OCI-LY3 (cell line): Measurements from ENCODE around the gene FADS1.

ENCODE experiments used
- H2AFZ ChIP-seq: fragments of 200-600, 300-600 bp; shearing (Covaris generic); 2 replicates; pipeline ENCODE4 v1.6.0; 2014; ENCODE audit warnings: antibody characterized with exemption, low read depth, low read length
- H3K27ac ChIP-seq: fragments of 200-600, 300-600 bp; sonication (generic); 2 replicates; pipeline ENCODE4 v1.5.1; 2014; ENCODE audit warnings: mild to moderate bottlenecking, low read length, moderate library complexity, mixed read lengths
- H3K27me3 ChIP-seq: fragments of 200-600, 300-600 bp; sonication (generic); 2 replicates; pipeline ENCODE4 v1.6.1; 2014; ENCODE audit warnings: low read depth, low read length, mixed read lengths
- H3K36me3 ChIP-seq: fragments of 200-600, 300-600 bp; sonication (generic); replicated peaks from 2 replicates; pipeline ENCODE3; 2014; ENCODE audit warnings: low read depth, low read length, mixed read lengths
- H3K4me1 ChIP-seq: fragments of 300-600, 200-600 bp; sonication (generic); 2 replicates; pipeline ENCODE4 v1.6.1; 2014; ENCODE audit warnings: low read length, mixed read lengths
- H3K4me2 ChIP-seq: fragments of 200-600, 300-600 bp; sonication (generic); 2 replicates; pipeline ENCODE4 v1.6.1; 2014; ENCODE audit warnings: low read length, mixed read lengths
- H3K4me3 ChIP-seq: fragments of 300-600, 200-600 bp; sonication (generic); 2 replicates; pipeline ENCODE4 v1.5.1; 2014; ENCODE audit warnings: antibody characterized with exemption, mild to moderate bottlenecking, low read length, moderate library complexity
- H3K79me2 ChIP-seq: fragments of 300-600, 200-600 bp; shearing (Covaris generic); 2 replicates; pipeline ENCODE4 v1.6.1; 2014; ENCODE audit warnings: mild to moderate bottlenecking, low read length, mixed read lengths
- H3K9ac ChIP-seq: fragments of 300-600, 200-600 bp; shearing (Covaris generic); 2 replicates; pipeline ENCODE4 v1.6.0; 2014; ENCODE audit warnings: mild to moderate bottlenecking, low read length, moderate library complexity
- H3K9me3 ChIP-seq: fragments of 200-600, 300-600 bp; shearing (Covaris generic); 2 replicates; pipeline ENCODE4 v1.6.1; 2014; ENCODE audit warnings: low read length, mixed read lengths; ENCODE audit not compliant: insufficient read depth
- H4K20me1 ChIP-seq: fragments of 200-600, 300-600 bp; sonication (generic); 2 replicates; pipeline ENCODE4 v1.6.1; 2016; ENCODE audit warnings: low read length, mixed read lengths; ENCODE audit not compliant: insufficient read depth
- EZH2phosphoT487 ChIP-seq: fragments of 200-600 bp; shearing (Covaris generic); IDR thresholded peaks from 2 replicates; pipeline ENCODE4 v1.6.1; 2018; ENCODE audit warnings: antibody characterized with exemption, mixed run types, low read depth
- TF ChIP-seq, protein P1 (sequence below): fragments of 200-600, 300-600 bp; sonication (generic); IDR thresholded peaks from 2 replicates; pipeline ENCODE4 v1.5.1; 2014; ENCODE audit warnings: antibody characterized with exemption, low read length, low read depth

The FADS1 gene

DNA sequence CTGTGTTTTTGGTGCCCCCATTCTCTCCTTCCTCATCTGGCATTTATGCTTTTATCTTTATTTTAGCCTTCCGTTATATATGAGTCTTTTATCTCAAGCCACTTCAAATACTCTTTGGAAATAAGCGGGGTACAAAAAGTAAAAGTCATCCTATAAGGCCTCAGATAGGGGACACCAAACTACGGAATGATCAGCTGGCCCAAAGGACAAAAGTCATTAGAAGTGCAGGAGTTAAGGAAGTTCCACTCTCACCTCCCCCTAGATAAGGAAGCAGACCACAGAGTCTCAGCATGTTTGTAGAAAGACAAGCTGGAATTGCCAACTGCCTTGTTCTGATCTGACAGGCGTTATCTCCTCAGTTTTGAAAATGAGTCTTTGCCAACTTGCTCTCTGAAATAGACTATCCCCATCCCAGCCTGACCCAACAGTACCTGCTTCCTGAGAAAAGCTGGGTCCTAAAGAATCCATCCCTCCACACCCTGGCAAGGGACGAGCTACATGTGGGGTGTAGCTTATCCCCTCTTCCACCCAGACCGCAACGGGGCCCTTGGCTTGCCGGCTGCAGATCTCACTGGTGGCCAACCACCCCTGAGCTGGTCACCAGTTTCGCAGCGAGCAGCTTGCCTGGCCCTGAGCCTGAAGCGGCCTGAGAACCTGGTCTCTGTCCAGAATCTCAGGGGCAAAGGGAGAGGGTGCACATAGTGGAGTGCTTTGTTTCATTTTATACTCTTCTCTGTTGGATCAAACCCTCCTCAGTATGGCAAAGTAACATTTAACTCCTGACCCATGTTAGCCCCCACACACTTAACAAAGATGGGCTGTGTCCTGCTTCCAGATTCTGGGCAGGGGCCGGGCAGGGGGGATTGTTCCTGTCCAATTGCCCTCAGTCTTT lies 25.1 kb upstream of the FADS1 start:
- no peak overlapping the region for H3K9ac ChIP-seq
- H3K4me3 ChIP-seq = no peak overlapping the region
- H3K36me3 ChIP-seq = peaks cover 81% of the 10 kb centered on the region
- peaks cover 4% of the 10 kb centered on the region; the same call in 1 of the 2 replicates for H4K20me1 ChIP-seq
- peaks cover 14% of the 10 kb centered on the region for H3K79me2 ChIP-seq
- H2AFZ ChIP-seq = no peak overlapping the region
- TF ChIP-seq, protein P1, sequence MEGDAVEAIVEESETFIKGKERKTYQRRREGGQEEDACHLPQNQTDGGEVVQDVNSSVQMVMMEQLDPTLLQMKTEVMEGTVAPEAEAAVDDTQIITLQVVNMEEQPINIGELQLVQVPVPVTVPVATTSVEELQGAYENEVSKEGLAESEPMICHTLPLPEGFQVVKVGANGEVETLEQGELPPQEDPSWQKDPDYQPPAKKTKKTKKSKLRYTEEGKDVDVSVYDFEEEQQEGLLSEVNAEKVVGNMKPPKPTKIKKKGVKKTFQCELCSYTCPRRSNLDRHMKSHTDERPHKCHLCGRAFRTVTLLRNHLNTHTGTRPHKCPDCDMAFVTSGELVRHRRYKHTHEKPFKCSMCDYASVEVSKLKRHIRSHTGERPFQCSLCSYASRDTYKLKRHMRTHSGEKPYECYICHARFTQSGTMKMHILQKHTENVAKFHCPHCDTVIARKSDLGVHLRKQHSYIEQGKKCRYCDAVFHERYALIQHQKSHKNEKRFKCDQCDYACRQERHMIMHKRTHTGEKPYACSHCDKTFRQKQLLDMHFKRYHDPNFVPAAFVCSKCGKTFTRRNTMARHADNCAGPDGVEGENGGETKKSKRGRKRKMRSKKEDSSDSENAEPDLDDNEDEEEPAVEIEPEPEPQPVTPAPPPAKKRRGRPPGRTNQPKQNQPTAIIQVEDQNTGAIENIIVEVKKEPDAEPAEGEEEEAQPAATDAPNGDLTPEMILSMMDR = no peak
- TF ChIP-seq EZH2phosphoT487 = no peak
- H3K4me1 ChIP-seq = no peaks in the 10 kb centered on the region
- no peak overlapping the region for H3K4me2 ChIP-seq
- H3K27ac ChIP-seq = no peak overlapping the region
- H3K9me3 ChIP-seq = no peaks in the 10 kb centered on the region
- H3K27me3 ChIP-seq = no peaks in the 10 kb centered on the region

DNA sequence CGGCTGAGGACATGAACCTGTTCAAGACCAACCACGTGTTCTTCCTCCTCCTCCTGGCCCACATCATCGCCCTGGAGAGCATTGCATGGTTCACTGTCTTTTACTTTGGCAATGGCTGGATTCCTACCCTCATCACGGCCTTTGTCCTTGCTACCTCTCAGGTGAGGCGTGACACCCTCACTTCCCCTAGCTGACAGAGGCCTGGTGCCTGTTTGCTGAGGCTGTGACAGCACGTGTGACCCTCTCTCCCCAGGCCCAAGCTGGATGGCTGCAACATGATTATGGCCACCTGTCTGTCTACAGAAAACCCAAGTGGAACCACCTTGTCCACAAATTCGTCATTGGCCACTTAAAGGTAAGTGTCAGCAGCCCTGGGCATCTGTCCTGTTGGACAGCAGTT lies 23.6 kb upstream of the FADS1 start:
- Histone ChIP-seq H2AFZ (no peak overlapping the region), H3K27ac (no peak overlapping the region), H3K79me2 (peaks cover 28% of the 10 kb centered on the region), H4K20me1 (peaks cover 4% of the 10 kb centered on the region; the same call in 1 of the 2 replicates), H3K9me3 (no peaks in the 10 kb centered on the region), H3K36me3 (peaks cover 80% of the 10 kb centered on the region), H3K4me2 (no peak overlapping the region), H3K4me1 (peaks cover 6% of the 10 kb centered on the region), H3K4me3 (no peak overlapping the region), H3K27me3 (no peaks in the 10 kb centered on the region), H3K9ac (no peak overlapping the region)
- TF ChIP-seq, protein P1 = no peak
- TF ChIP-seq EZH2phosphoT487 = no peak

DNA sequence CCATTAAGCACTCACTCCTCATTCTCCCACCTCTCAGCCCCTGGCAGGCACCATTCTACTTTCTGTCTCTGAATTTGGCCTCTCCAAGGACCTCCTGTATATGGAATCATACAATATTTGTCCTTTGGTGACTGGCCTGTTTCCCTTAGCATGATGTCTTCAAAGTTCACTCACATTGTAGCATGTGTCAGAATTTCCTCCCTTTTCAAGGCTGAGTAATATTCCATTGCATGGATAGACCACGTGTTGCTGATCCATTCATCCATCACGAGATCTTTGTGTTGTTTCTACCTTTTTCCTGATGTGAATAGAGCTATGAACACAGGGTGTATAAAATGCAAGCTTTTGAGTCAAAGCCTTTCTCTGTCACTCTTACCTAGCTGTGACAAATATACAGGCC lies 22.9 kb upstream of the FADS1 start:
- Histone ChIP-seq H3K79me2 (peaks cover 34% of the 10 kb centered on the region), H2AFZ (no peak overlapping the region), H3K27ac (no peak overlapping the region), H3K9me3 (no peaks in the 10 kb centered on the region), H3K36me3 (peaks cover 76% of the 10 kb centered on the region), H3K4me3 (no peak overlapping the region), H3K4me1 (peaks cover 12% of the 10 kb centered on the region), H4K20me1 (peaks cover 4% of the 10 kb centered on the region; the same call in 1 of the 2 replicates), H3K27me3 (no peaks in the 10 kb centered on the region), H3K9ac (no peak overlapping the region), H3K4me2 (no peak overlapping the region)
- TF ChIP-seq EZH2phosphoT487 = no peak
- TF ChIP-seq, protein P1 = no peak

DNA sequence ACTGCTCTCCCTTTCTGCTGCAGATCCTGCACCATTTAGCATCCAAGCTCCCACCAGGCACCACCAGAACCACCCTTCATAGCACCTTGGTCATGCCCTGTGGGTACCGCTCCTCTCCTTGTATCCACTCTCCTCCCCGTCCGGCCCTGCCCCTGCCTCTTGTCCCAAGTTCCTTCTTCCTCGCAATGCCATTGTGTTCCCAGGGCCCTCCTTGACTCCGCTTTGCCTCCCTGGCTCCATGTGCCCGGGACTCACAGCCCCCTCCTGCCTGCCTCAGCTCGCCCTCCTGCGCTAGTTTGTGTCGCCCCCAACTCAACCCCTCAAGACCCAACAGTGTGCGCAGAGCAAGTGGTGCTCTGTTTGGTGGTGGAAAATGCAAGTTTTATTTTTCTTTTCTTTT lies 22.1 kb upstream of the FADS1 start:
- Histone ChIP-seq H3K27me3 (no peaks in the 10 kb centered on the region), H3K9ac (no peak overlapping the region), H3K4me2 (no peak overlapping the region), H3K79me2 (peaks cover 40% of the 10 kb centered on the region), H3K4me1 (peaks cover 20% of the 10 kb centered on the region), H3K9me3 (no peaks in the 10 kb centered on the region), H3K36me3 (peaks cover 74% of the 10 kb centered on the region), H2AFZ (no peak overlapping the region), H3K27ac (no peak overlapping the region), H3K4me3 (no peak overlapping the region), H4K20me1 (peaks cover 4% of the 10 kb centered on the region; the same call in 1 of the 2 replicates)
- no peak for TF ChIP-seq EZH2phosphoT487
